NCI-H226 (cell line): Measurements from ENCODE around the gene NEURL1.

Experiments
- DNase-seq: peaks from one replicate; pipeline ENCODE4 v3.0.0-alpha.2; 2015

NEURL1 gene

DNA sequence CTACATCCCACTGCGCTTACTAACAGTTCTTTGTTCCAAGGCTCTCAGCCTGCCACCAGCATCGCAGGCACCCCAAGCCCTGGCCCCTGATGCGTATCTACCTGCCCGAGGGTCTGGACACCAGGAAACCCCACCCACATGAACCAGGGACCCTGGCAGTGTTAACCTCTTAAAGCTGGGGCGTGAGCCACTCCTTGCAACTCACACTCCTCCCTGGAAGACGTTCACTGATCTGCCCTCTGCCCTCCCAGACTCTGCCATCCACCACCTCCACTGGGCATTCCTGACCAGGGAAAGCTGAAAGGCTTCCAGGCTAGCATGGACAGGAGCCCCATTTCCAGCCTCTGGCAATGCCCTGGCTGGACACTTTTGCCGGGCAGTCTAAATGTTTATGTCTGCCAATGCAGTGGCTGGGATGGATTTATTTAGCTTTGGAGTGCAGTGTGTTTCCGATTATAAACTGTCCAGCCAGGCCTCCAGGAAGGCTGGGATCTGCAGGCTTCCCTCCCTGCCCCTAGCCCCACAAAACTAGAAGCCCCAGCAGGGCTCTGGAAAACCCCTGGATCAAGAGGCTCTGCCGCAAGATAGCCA lies 117.5 kb downstream of the NEURL1 start:
- no peak for DNase-seq

DNA sequence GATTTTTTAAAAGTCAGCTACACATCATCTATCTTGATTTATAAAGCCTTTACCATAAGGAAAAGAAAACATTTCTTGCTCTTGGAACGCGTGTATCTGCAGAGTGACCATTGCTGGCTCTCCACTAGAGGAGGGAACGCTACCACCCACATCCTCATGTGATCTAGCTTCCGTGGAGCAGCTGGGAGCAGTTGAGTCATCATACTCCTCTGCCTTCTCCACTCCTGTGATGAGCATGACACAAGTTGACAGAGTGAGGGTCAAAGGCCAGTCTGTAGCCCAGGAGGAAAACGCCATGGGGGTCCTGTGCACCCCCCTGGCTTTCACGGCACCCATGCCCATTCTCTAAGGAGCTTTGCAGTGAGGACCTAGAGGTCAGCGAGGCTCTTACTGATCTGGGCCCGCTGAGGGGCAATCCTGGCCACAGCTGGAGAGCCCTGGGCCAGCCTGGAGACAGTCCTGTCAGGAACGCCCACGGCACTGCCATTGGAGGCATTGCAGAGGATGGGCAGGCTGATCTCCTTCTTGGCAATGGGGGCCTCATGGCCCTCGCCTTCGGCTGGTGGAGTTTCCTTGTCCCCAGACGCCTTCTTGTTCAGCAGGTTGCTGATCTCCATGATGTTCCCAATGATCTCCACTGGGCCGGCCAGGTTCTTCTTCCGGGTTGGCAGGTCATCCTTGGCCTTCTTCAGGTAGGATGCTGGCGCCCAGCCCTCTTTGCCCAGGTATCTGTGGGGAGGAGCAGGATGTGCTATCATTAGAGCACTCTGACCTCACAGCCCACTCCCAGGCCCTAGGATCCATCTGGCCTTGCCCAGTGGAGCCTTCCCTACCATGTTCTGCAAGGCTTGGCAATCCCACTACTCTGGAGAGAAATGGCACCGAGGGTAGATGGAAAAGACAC lies 119.2 kb downstream of the NEURL1 start:
- DNase-seq, result peak; percentile 20

DNA sequence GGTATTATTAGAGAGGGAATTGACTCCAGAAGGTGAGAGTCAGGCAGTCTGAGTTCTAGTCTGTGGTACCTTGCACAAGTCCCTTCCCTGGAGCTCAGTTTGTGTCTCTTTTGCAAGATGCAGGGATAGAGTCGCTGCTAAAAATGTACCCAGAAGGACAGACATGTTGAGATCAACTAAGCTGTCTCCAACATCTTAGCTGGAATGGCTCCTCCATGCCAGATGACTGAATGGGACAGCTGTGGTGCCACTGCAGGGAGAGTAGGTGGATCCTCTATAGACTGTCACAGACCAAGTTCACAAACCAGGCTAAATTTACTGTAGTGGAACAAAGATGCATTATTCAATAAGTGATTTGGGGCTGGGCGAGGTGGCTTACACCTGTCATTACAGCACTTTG lies 120.1 kb downstream of the NEURL1 start:
- no peak for DNase-seq

DNA sequence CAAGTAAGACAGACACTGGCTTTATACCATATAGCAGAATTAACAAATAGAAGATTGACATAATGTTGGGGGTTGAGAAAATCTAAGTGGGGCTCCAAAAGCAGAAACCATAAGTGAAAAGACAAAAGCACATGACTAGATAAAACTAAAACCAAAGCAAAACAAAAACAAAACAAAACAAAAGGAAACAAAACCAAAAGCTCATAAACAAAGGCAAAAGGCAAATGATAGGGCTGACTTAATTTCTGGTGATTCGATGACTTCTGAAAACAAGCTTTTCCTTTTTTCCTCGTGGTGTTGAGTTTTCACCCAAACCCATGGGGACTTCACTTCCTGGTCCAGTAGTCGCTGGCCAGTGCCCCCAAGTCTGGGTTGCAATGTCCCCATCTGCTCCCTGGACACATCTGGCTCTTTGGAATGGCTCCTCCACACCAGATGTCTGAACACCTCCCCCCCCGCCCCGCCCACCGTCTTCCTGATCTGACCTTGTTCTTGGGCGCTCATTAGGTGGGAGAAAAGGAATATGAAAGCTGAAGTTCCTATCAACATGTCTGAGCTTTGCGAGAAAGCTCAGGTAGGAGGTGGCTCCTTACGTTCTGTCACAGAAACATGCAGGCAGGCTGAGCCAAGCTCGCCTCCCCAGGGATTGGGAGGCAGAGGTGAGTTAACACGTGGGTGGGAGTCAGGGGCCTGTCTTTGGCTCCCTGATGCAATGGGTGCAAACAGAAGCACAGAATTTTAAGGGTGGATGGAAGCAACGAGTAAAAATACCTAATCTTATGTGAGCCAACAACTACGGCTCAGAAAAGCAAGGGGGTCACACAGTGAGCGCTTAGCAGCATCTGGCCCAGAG lies 121.0 kb downstream of the NEURL1 start:
- DNase-seq, result no peak

DNA sequence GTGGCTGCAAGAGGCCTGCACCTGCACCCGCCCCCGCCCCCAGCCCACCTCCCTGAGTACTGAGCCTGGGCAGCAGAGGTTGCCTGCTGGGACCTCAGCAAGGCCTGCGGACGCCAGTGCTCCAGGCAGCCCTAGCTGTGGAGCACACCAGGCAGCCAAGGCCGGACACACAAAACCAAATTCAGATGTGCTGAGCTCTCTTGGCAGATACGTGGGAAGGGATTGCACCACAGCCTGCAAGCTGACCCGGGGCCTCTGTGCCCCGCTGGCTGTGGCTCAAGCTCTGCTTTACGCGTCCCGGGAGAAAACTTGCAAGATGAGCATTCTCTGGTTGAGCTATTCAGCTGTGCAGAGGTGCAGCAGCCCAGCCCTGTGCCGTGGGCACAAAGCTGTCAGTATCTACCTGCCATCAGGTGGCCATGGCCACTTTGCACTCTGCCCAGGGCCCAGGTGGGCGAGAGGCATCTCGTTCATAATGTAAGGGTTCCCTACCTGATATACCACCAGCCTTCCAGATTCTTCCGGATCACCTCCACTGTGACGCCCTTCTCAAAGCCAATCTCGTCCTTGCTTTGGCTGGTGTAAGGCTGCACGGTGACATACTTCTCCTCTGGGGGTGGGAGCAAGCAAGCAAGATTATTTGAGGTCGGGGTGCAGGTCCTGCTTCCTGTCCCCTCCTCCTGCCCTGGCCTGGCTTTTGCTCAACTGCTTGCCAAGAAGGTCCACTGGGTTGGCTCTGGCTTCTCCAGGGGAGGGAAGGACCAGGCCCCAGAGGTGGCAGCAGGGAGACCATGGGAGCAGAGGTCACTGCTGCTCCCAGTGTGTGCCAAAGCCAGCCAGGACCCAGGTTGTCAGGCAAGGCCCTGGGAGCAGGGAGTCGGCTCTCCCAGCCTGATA lies 123.4 kb downstream of the NEURL1 start:
- no peak for DNase-seq

DNA sequence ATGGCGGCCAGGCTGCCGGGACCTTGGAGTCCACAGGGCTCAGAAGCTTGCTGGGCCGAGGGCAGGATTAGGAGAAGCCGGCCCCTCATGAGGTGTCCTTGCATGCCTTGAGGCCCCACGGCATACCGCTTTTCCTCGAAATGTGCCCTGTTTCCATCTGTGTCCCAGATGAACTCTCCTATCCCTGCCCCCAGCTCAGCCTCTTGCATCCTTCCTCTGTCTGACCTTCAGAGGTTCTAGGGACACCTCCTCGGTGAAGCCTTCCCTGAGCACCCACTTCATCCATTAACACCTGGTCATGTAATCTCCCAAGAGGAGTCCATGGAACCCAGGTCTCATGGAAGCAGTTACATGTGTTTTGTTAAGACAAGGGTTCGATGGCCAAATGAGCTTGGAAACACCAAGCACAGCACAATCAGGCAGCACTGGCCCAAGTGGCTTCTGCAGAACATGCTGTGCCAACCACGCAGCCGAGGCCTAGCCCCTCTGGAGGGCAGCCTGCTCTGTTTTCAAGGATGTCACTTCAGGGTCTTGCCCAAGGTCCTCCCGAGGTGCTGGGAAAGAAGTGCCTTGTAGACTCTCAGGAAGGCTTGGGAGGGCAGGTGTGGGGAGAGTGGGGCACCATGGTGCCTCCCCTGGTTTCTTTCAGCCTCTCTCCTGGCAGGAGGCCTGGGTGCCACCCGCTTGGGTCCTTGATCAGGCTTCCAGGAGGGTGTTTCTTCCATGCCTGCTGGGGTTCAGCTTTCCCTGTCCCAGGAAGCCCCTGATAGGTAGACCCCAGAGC lies 124.3 kb downstream of the NEURL1 start:
- no peak for DNase-seq

DNA sequence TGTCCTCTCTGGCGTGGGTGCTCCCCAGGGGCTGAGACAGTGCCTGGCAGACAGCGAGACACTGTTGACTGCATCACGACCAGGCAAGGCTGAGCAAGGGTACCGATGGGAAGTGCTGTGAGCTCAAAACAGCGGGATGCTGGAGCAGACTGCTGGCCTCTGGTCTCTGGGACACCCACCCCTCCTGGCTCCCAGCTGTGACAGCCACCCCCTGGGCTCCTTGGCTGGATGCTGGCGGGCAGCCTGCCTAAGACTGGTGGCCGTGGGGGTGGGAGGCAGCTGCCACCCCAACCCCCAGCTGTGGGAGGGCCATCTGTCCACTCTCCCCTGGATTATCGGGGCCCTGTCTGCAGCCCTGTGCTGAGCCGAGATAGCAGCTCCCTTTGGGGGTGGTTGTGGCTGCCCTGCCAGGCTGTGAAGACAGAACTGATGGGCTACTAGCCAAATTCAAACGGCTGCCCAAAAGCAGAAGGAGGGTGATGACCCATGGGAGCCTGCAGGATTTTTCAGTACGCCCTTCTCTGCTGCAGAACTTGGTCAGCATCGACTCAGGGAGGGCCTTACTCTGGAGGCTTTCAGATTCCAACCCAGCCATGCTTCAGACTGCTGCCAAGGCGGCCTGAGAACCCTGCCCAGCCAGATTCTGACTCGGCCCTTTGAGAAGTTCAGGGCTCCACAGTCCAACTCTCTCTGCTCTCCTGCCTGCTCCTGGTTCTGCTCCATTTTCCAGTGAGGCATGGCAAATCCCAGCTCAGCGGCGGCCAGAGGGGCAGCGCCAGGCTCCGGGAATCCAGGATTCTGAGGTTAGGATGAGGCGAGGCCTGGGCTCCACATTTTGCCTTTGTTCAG lies 125.3 kb downstream of the NEURL1 start:
- no peak for DNase-seq

DNA sequence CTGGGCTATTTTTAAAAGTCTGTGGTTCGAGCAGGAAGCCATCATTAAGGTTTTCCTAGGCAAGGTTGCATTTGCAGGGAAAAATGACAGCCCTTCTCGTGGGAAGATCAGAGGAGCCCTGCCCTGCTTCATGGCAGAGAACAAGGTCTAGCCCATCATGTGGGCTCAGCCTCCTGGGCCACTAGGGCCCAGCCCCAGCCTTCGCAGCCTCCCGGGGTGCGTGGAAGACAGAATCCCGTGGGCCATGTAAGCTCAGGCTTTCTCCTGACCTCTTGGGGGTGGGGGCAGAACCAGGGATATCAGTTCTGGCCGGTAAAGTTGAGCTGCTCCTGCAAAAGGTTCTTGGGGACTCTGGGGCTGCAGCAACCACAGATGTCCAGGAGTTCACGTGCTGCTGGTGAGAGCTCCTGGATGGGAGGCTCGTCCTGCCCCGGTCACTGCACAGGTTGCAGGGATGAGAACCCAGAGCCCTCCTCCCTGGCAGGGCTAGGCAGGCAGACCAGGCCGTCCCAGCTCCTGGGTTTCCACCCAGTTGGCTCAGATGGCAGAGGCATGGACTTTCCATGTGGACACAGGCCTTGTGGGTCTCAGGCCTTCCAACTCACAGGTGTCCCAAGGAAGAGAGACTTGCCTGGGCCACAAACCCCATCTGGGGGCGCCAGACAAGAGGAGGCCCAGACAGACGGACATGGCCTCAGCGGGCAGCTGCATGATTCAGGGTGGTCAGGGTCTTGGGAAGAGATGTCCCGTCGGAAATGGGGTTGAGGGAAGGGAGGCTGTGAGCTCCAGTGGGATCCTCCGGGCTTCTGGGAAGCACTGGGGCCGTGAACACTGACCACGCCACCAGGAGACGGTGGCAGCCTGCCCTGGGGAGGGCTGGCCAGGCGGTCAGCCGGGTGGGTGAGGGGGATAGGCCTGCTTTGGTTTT lies 126.2 kb downstream of the NEURL1 start:
- no peak for DNase-seq

DNA sequence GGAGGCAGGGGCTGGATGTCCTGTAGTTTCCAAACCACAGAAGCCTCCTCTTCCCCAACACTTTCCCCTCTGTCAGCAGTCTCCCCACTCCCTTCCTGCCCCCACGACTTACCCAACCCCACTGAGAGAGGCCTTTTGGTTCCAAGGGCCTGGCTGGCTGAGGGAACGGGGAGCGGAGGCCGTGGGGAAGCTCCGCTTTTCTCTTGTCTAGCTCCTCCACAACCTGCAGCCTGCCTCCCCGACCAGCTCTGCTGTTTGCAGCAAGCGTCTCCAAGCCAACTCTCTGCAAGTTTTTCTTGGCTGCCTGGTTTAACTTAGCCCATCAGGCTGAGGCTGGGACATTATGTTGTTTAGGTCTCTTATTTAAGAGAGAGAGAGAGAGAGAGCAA lies 126.8 kb downstream of the NEURL1 start:
- no peak for DNase-seq

DNA sequence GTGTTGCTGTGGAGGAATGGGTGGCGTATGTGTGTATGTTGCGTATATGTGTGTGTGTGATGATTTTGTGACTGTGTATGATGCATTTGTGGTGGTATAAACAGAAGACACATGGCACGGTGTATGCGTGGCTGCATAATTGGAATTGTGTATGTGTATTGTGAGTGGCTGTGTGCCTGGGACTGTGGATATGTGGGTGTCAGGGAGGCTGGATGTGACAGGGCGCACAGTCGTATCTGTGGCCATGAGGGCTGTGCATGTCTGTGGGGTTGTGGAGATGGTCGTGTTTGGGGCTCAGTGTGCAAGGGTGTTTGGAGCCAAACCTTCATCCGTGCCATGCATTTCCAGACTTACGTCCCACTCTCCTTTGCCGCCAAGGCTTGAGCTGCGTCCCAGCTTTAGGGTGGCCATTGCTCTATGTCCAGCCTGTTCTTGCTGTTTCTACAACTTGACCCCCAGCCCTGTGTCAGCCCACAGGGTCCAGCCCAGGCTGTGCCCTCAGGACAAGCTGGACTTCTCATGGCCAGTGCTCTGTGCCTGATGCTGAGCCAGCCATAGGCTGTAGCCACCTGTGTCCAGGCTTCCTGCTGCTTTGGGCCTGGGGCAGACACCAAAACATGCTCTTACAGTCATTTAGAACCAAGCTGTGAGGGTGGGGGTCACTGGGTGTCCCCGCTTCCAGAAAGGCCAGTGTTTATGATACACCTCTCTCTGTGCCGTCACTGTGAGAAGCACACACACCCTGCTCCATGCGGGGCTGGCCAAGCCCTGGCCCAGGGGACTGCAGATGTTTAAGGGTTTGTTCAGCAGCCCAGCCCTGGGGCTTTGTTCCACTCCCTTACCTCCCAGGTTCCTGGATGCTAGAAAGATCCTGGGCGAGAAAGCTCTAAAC lies 127.6 kb downstream of the NEURL1 start:
- no peak for DNase-seq

DNA sequence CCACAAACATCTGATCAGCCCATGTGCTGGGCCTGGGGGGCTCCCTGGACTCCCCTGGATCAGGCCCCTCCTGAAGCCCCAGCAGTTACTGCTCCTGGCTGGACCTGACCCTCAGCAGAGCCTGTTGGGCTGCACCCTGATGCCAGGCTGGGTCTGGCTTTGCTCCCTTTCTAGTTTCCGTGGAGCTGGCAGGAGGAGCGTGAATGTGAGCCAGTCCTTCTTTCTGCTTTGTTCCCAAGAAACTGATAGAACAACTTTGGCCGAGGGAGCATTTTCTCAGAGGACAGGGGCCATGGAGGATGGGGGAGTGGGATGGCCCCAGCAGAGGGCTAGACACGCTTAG lies 128.2 kb downstream of the NEURL1 start:
- no peak for DNase-seq

DNA sequence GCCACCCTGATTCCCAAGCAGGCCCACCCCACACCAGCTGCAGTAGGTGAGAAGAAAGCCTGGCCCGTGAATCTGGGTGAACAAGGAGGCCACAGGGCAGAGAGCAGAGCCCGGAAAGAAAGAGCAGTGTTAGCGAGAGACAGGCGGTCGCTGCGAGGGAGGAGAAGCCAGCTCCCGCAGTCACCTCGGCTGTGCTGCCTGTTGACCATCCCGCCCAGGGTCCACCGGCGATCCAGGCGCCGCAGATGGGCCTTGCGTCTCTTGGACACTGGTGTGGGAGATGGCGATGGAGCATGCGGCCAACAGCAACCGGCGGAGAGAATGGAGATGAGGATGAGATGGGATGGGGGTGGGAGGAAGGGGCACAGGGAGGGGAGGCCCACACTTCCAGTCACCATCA lies 128.8 kb downstream of the NEURL1 start:
- DNase-seq, result no peak

DNA sequence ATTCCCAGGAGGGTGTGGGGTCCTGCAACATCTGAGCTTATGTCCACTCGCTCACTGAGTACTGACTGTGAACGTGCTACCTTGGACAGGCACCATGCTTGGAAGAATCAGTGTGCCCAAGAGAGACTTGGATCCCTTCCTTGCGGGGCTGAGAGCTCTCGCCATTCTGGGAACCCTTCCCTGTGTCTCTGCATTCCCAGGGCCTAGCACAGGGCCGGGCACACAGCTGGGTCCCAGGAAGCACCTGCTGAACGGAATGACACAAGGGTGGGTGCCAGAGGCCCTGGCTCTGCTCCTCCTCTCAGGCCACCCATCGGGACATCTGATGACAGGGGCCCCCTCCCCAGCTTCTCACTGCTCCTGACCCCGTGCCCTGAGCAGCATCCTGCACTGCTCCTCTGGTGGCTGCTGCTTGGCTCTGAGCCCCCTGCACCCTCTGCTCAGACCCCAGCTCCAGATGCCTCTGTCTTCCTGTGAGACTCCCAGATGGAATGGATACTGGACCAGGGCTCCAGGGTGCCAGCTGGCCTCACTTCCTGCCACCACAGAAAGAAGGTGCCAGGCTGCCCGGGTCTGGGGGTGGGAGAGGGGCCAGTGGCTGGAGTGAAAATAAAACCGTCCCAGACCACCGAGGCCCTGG lies 129.6 kb downstream of the NEURL1 start:
- no peak for DNase-seq

DNA sequence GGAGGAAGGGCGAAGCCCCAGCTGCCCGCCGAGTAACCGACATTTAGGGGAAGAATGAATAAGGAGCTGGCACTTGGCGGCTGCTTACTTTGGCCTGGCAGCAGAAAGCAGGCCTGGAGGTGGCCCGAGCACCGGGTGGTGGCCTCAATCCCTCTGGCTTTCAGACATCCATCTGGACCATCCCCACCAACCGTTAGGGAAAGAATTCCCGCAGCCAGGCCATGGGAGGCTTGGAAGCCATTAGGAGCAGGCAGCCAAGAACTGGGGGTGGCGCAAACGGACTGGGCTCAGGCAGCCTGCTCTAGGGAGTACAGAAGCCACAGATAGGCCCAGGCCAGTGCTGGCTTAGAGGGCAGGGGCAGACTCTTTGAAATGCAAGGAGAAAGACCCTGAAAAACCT lies 132.7 kb downstream of the NEURL1 start:
- no peak for DNase-seq

DNA sequence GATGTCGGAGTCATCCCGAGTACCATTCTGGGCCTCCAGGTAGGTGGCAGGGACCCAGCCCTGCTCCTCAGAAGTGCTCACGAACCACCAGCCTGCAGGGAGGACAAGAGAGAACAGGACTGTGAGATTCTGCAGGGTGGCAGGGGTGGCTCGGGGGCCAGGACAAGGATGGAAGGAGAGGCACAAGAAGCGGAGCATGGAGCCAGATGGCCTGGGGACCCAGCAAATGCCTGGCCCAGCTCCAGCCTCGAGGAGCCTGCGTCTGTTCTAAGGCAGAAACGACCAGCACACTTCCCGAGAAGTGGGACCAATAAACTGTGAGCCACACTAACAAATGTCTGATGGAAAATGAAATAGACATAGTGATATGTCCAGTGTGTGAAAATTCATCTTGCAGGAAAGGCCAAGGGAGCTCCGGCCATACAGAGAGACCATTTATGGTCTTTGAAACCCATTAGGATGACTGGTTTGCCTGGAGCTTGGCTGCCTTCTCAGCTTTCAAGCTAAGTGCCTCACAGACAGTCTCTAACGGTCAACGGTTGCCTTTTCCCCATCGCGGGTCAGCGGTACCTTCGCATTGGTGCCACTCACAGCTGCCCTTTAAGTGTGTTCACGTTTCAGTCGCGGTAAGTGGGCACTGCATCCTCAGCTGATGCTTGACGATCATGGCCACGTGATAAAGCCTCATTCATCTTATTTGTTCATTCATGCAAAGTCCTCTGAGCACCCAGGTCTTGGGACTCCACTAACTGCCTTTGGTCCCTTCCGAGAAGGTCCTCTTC lies 133.8 kb downstream of the NEURL1 start:
- DNase-seq, result no peak

DNA sequence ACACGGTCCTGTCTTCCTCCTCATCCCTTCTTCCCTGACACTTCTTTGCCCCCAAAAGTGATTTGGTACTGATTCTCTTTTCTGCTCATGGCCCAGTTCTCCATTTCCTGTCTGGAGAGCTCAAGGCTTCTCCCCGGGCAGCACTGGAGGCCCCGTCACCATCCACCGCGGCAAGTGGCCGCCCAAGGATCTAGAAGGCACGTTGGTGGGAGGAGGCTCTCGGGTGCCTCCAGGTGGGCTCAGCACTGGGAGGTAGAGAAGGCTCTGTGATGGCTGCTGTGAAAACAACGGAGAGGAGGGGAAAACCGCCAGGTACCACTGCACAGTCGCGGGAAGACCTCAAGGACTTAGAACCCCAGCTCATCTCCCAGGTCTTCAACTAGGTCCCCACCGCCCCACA lies 134.4 kb downstream of the NEURL1 start:
- no peak for DNase-seq

DNA sequence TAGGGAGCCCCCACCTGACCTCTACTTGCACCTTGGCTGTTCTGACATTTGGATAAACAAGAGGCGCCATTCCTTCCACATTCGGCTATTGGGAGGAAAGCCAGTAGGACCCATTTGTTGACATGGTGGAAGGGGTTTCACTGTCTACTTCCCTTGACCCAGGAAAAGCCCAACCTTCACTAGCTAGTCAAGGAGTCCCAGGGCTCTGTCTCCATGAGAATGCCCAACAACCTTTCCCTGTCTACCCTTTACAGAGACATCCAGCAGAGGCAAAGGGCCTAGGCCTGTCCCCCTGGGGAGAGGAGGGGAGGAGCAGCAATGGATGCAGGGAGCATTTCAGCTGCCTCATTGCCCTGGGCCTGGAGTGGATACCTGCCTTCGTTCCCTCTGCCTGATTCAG lies 136.1 kb downstream of the NEURL1 start:
- no peak for DNase-seq
